HepG2 (cell line): ENCODE measurements around the gene TBC1D22A. TPM values are rescaled to one million over a fixed set of nuclear protein-coding genes. Genes with fewer than 3 reads are reported as not detected.

Source experiments
- DNMT1 ChIP-seq: sonication (generic); formaldehyde crosslinking; IDR thresholded peaks from 2 replicates; pipeline ENCODE4 v1.5.1; 2020; ENCODE audit warnings: mild to moderate bottlenecking, missing genetic modification reagents
- FOXK2 ChIP-seq: fragments of 450-650 bp; IDR thresholded peaks from 2 replicates; pipeline ENCODE4 v1.6.1; 2016
- GATA4 ChIP-seq: sonication (generic); IDR thresholded peaks from 2 replicates; pipeline ENCODE4 v1.6.1; 2016; ENCODE audit warnings: antibody characterized with exemption, low read depth, borderline replicate concordance
- GMEB1 ChIP-seq: sonication (generic); formaldehyde crosslinking; IDR thresholded peaks from 2 replicates; pipeline ENCODE4 v1.5.1; 2020; ENCODE audit warnings: missing genetic modification reagents, mild to moderate bottlenecking, borderline replicate concordance
- GTF3A ChIP-seq: sonication (generic); formaldehyde crosslinking; conservative IDR thresholded peaks from 2 replicates; pipeline ENCODE4 v1.4.0; 2020; ENCODE audit warnings: mild to moderate bottlenecking, missing genetic modification reagents
- HNF1A ChIP-seq, 2 experiments: sonication (generic) in 1 of 2; formaldehyde crosslinking in 1 of 2; IDR thresholded peaks; 2 replicates each; pipeline versions ENCODE4 v1.4.0 to v1.6.1; 2016 to 2020; ENCODE audit warnings: borderline replicate concordance in 1 of 2, low read depth in 1 of 2, mild to moderate bottlenecking in 1 of 2, missing genetic modification reagents in 1 of 2
- KMT2A ChIP-seq: sonication (generic); formaldehyde crosslinking; IDR thresholded peaks from 2 replicates; pipeline ENCODE4 v1.4.0; 2020; ENCODE audit warnings: missing genetic modification reagents
- NFE2 ChIP-seq: sonication (generic); formaldehyde crosslinking; IDR thresholded peaks from 2 replicates; pipeline ENCODE4 v1.4.0; 2020; ENCODE audit warnings: missing genetic modification reagents
- REL ChIP-seq: sonication (generic); formaldehyde crosslinking; conservative IDR thresholded peaks from 2 replicates; pipeline ENCODE4 v1.8.0; 2022; ENCODE audit warnings: mild to moderate bottlenecking, missing genetic modification reagents, moderate library complexity
- ZFP91 ChIP-seq: sonication (generic); formaldehyde crosslinking; IDR thresholded peaks from 2 replicates; pipeline ENCODE4 v1.9.0; 2022; ENCODE audit warnings: missing genetic modification reagents, mild to moderate bottlenecking, borderline replicate concordance
- ZNF318 ChIP-seq: sonication (generic); formaldehyde crosslinking; IDR thresholded peaks from 2 replicates; pipeline ENCODE4 v1.4.0; 2020; ENCODE audit warnings: mild to moderate bottlenecking, missing genetic modification reagents
- ZNF839 ChIP-seq: sonication (generic); formaldehyde crosslinking; IDR thresholded peaks from 2 replicates; pipeline ENCODE4 v1.4.0; 2020; ENCODE audit warnings: missing genetic modification reagents, mild to moderate bottlenecking, borderline replicate concordance
- polyA plus RNA-seq, 8 experiments: library from polyadenylated mRNA; depleted of rRNA in 3 of 8; stranded (reverse) in 7 of 8; unstranded in 1 of 8; fragments of >200 nt; fragmentation: Illumina TruSeq in 4 of 8; extraction: Trizol in 4 of 8; gene quantifications; 2 replicates each; pipeline versions ENCODE4 v1.2.1 to v1.2.3, GENCODE V29; 2011 to 2016; ENCODE audit warnings: low read depth in 4 of 8, missing spikeins in 1 of 8, mixed read lengths in 1 of 8; ENCODE audit not compliant: insufficient read depth in 1 of 8
- total RNA-seq, 5 experiments: library from RNA; depleted of rRNA; stranded (reverse); fragments of >200 nt; fragmentation: Illumina TruSeq; extraction: Trizol; gene quantifications; 2 replicates each; pipeline ENCODE4 v1.2.3, GENCODE V29; 2016; ENCODE audit warnings: low read depth in 1 of 5

TBC1D22A gene
- total and polyA plus RNA-seq, 2 of the 13 experiments (the other 11 are each of a cell fraction or from before 2014, with no cell fraction given): 17.3 to 18.0 TPM

GRCh38 chr22:46739094-46739870, 23.2 kb upstream of the TBC1D22A start (continued):
- no peak for TF ChIP-seq DNMT1 (CRISPR knock-in tag)
- TF ChIP-seq GMEB1 (CRISPR knock-in tag): no peak
- TF ChIP-seq FOXK2: no peak
- peak; percentile 77 for TF ChIP-seq ZFP91 (CRISPR knock-in tag)
- no peak for TF ChIP-seq NFE2 (CRISPR knock-in tag)
- no peak for TF ChIP-seq GTF3A
- no peak for TF ChIP-seq HNF1A (IDR thresholded peaks at IDR 0.05; ENCODE audit: low read depth)
- TF ChIP-seq HNF1A (CRISPR knock-in tag; IDR thresholded peaks at IDR 0.05; ENCODE audit: borderline replicate concordance): no peak
- no peak for TF ChIP-seq ZNF318 (CRISPR knock-in tag)
- peak; percentile 10; the same call in 1 of the 2 replicates for TF ChIP-seq ZNF839 (CRISPR knock-in tag)
- no peak for TF ChIP-seq REL (CRISPR knock-in tag)
- no peak for TF ChIP-seq GATA4
- peak; percentile 46; the same call in 1 of the 2 replicates for TF ChIP-seq KMT2A (CRISPR knock-in tag)
